Body of pancreas (tissue), 4 donors: ENCODE results near the gene ASTN2.

Experiments
- POLR2A ChIP-seq, 3 donors: fragments of 450-650 bp; IDR thresholded peaks; one replicate each; pipeline ENCODE4 v1.6.1; 2016; ENCODE audit warnings: antibody characterized with exemption in 3 of 3, mild to moderate bottlenecking in 2 of 3
- TF ChIP-seq, protein P1 (sequence below), 7 experiments: fragments of 450-650 bp in 4 of 7; fragments of 200-600 bp in 3 of 7; sonication (generic) in 3 of 7; IDR thresholded peaks; one replicate each; pipeline ENCODE4 v1.5.1; 2016 to 2019; ENCODE audit warnings: antibody characterized with exemption in 7 of 7

DNA sequence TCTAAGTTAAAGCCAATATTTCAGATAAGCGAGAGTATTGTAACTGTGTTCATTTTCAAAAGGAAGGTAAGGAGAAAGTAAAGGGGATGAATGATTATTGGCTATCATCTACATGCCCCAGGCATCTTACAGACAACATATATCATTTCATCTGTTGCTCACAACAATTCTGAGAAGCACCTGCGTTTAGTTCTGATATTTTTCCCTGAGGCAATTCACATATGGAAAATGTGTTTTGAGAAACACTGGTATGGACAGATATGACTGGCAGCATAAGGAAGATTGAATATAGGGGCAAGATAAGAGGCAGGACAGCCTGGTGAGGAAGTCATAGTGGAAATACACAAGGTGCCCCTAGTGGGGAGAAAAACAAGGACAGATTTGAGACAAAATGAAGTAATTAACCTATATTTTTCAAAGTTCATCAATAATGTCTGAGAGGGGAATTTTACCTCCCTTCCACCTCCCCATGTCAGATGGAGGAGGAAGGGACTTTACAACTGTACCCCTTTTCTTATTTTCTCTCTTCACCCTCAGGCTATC is 815.4 kb downstream of the ASTN2 start:
- TF ChIP-seq, protein P1, sequence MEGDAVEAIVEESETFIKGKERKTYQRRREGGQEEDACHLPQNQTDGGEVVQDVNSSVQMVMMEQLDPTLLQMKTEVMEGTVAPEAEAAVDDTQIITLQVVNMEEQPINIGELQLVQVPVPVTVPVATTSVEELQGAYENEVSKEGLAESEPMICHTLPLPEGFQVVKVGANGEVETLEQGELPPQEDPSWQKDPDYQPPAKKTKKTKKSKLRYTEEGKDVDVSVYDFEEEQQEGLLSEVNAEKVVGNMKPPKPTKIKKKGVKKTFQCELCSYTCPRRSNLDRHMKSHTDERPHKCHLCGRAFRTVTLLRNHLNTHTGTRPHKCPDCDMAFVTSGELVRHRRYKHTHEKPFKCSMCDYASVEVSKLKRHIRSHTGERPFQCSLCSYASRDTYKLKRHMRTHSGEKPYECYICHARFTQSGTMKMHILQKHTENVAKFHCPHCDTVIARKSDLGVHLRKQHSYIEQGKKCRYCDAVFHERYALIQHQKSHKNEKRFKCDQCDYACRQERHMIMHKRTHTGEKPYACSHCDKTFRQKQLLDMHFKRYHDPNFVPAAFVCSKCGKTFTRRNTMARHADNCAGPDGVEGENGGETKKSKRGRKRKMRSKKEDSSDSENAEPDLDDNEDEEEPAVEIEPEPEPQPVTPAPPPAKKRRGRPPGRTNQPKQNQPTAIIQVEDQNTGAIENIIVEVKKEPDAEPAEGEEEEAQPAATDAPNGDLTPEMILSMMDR (IDR thresholded peaks at IDR 0.05): no peak
- TF ChIP-seq POLR2A (IDR thresholded peaks at IDR 0.05): no peak
